ENCODE measurements around the gene C4orf50. TPM values are rescaled to one million over a fixed set of nuclear protein-coding genes. Genes with fewer than 3 reads are reported as not detected.

The C4orf50 gene
- total RNA-seq, 4 donors from 2014 or later, result 0.14 to 4.9 (median 0.32) TPM; not detected in 1

DNA sequence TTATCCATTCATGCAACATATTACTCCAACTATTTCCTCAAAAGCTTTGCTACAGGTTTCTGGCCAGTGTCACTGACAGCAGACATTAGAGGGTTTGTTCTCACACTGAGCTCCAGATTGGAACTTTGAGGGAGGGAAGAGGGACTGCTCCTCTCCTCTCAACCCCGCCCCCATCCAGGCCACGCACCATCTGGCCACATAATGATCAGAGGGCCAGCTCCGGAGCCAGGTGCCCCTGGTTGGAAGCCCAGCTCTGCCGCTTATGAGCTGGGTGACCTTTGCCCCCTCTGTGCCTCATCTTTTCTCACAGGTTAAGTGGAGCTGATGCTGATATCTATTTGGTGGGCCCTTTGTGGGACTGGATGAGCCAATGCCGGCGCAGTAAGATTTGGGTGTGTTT is 55.8 kb downstream of the C4orf50 start:
- in situ Hi-C loops (cut with MboI; ENCODE audit: low pct_ligation_motif_present in 1 of 4, low pct_unique_long_range_greater_than_20kb in 1 of 4, low sequenced_read_pairs in 3 of 4) (no loop called here), intact Hi-C loops (cut with DNase I; ENCODE audit: low total_unique reads) (no loop called here)
- H3K27ac ChIP-seq, result no peak overlapping the region
- H3K36me3 ChIP-seq, result no peaks in the 10 kb centered on the region
- TF ChIP-seq POLR2AphosphoS5 (IDR thresholded peaks at IDR 0.05) (no peak), POLR2A (IDR thresholded peaks at IDR 0.05) (no peak), CTCF (IDR thresholded peaks at IDR 0.05) (no peak), EP300 (IDR thresholded peaks at IDR 0.05; ENCODE audit: low read depth) (no peak)
- H3K9me3 ChIP-seq, result no peaks in the 10 kb centered on the region
- WGBS, 2 donors (ENCODE audit: low coverage in 1 of 2), result 71 to 75% methylated on average over 3 to 6 of the region's 6 CpGs
- no peak overlapping the region for H3K4me3 ChIP-seq
- no peak for DNase-seq
- H3K4me1 ChIP-seq, result no peaks in the 10 kb centered on the region
- no peaks in the 10 kb centered on the region for H3K27me3 ChIP-seq

- no peak for TF ChIP-seq POLR2AphosphoS5 (IDR thresholded peaks at IDR 0.05)
- TF ChIP-seq POLR2A (IDR thresholded peaks at IDR 0.05), result no peak
- no peak for TF ChIP-seq CTCF (IDR thresholded peaks at IDR 0.05)
- TF ChIP-seq EP300 (IDR thresholded peaks at IDR 0.05; ENCODE audit: low read depth), result no peak
- no peak overlapping the region for H3K4me3 ChIP-seq
- intact Hi-C loops (cut with DNase I; ENCODE audit: low total_unique reads), result no loop called here
- no peaks in the 10 kb centered on the region for H3K36me3 ChIP-seq
- WGBS, 2 donors (ENCODE audit: low coverage in 1 of 2), result 60 to 84% methylated on average over 2 to 13 of the region's 13 CpGs
- DNase-seq, result no peak
- no peaks in the 10 kb centered on the region for H3K4me1 ChIP-seq
- no peaks in the 10 kb centered on the region for H3K9me3 ChIP-seq
- H3K27me3 ChIP-seq, result peaks cover 5% of the 10 kb centered on the region
- no peak overlapping the region for H3K27ac ChIP-seq
- in situ Hi-C loops (cut with MboI; ENCODE audit: low pct_ligation_motif_present in 1 of 4, low pct_unique_long_range_greater_than_20kb in 1 of 4, low sequenced_read_pairs in 3 of 4), result no loop called here
Measured at GRCh38 chr4:5960252-5960880, 57.9 kb downstream of the C4orf50 start.

DNA sequence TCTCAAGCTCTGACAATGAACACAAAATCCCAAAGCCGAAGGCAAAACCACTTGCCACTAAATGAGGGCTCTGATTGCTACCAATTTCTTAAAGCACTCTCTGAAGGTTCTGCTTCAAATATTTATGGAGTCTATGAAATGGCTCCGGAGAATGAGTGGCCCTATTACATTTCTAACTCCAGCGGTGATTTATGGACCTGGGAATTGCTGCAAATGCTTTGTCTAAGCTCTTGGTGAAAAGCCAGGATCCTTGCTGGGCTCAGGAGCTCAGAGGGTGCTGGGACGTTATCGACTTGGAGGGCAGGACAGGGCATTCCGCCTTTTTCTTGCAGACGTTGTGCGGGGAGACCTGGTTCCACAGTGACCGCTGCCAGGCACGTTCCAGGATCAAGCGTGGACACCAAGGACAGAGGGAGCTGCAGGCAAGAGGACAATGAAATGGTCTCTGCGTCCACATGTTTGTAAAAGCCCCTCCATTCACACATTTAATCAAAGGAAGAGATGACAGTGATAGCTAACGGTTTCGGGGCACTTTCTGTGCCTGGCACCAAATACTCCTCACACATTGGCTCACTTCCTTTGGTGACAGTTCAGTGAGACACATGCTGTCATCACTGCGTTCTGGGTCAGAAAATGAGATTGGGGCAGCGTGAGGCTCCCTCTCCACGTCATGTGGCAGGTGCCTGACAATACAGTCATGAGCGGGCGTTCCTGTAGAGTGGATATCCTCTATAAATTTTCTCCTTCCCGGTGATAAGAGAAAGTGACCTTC is 58.8 kb downstream of the C4orf50 start:
- H3K36me3 ChIP-seq, result no peaks in the 10 kb centered on the region
- in situ Hi-C loops (cut with MboI; ENCODE audit: low pct_ligation_motif_present in 1 of 4, low pct_unique_long_range_greater_than_20kb in 1 of 4, low sequenced_read_pairs in 3 of 4), result no loop called here
- no peaks in the 10 kb centered on the region for H3K9me3 ChIP-seq
- 20 to 74% methylated on average over 1 to 20 of the region's 20 CpGs for WGBS, 2 donors (ENCODE audit: low coverage in 1 of 2)
- H3K27me3 ChIP-seq, result peaks cover 5% of the 10 kb centered on the region
- no peaks in the 10 kb centered on the region for H3K4me1 ChIP-seq
- intact Hi-C loops (cut with DNase I; ENCODE audit: low total_unique reads), result no loop called here
- H3K4me3 ChIP-seq, result no peak overlapping the region
- TF ChIP-seq POLR2AphosphoS5 (IDR thresholded peaks at IDR 0.05) (no peak), EP300 (IDR thresholded peaks at IDR 0.05; ENCODE audit: low read depth) (no peak), CTCF (IDR thresholded peaks at IDR 0.05) (no peak), POLR2A (IDR thresholded peaks at IDR 0.05) (no peak)
- no peak for DNase-seq
- H3K27ac ChIP-seq, result no peak overlapping the region

GRCh38 chr4:5958199-5958735 is 60.0 kb downstream of the C4orf50 start:
- Histone ChIP-seq H3K9me3 (no peaks in the 10 kb centered on the region), H3K4me1 (no peaks in the 10 kb centered on the region), H3K36me3 (no peaks in the 10 kb centered on the region), H3K4me3 (no peak overlapping the region), H3K27ac (no peak overlapping the region), H3K27me3 (peaks cover 5% of the 10 kb centered on the region)
- in situ Hi-C loops (cut with MboI; ENCODE audit: low pct_ligation_motif_present in 1 of 4, low pct_unique_long_range_greater_than_20kb in 1 of 4, low sequenced_read_pairs in 3 of 4) (no loop called here), intact Hi-C loops (cut with DNase I; ENCODE audit: low total_unique reads) (no loop called here)
- no peak for DNase-seq
- TF ChIP-seq POLR2A (IDR thresholded peaks at IDR 0.05), result no peak
- TF ChIP-seq CTCF (IDR thresholded peaks at IDR 0.05), result no peak
- no peak for TF ChIP-seq POLR2AphosphoS5 (IDR thresholded peaks at IDR 0.05)
- no peak for TF ChIP-seq EP300 (IDR thresholded peaks at IDR 0.05; ENCODE audit: low read depth)
- 78 to 83% methylated on average over 7 to 15 of the region's 15 CpGs for WGBS, 2 donors (ENCODE audit: low coverage in 1 of 2)
